SIG-M5 treated with dmso at 0.1 percent for 504 hours (cell line): ENCODE data around the gene ENTPD2.

ENCODE experiments used
- DNase-seq: peaks from one replicate; lab custom pipeline; 2025; ENCODE audit not compliant: unreplicated experiment; lab: John Stamatoyannopoulos, UW

The ENTPD2 gene

GRCh38 chr9:137080260-137081122, 26.6 kb upstream of the ENTPD2 start:
- DNase-seq: no peak

GRCh38 chr9:137079401-137079787, 25.5 kb upstream of the ENTPD2 start:
- DNase-seq: no peak

GRCh38 chr9:137078701-137079400, 25.0 kb upstream of the ENTPD2 start:
- DNase-seq: no peak

- no peak for DNase-seq
These were observed 24.2 kb upstream of the ENTPD2 start for GRCh38 chr9:137077758-137078693.

GRCh38 chr9:137077010-137077747, 23.3 kb upstream of the ENTPD2 start, which contains the start of gene UAP1L1:
Gene UAP1L1, plus strand, starts transcription at chr9:137077517. Its CDS starts 16 bp downstream, at chr9:137077533.
- no peak for DNase-seq

GRCh38 chr9:137076636-137077009, 22.8 kb upstream of the ENTPD2 start:
- DNase-seq: no peak

GRCh38 chr9:137075275-137075775, 21.5 kb upstream of the ENTPD2 start:
- DNase-seq: no peak

GRCh38 chr9:137074657-137075274, 20.9 kb upstream of the ENTPD2 start:
- no peak for DNase-seq

GRCh38 chr9:137073992-137074399, 20.1 kb upstream of the ENTPD2 start:
- no peak for DNase-seq

- DNase-seq: no peak
These were observed 17.4 kb upstream of the ENTPD2 start for GRCh38 chr9:137071282-137071681.

GRCh38 chr9:137070906-137071275, 17.0 kb upstream of the ENTPD2 start:
- DNase-seq: no peak

GRCh38 chr9:137070201-137070905, 16.5 kb upstream of the ENTPD2 start, which contains the start of gene SAPCD2:
Gene SAPCD2, minus strand, starts transcription at chr9:137070557. Its CDS starts 97 bp downstream, at chr9:137070460.
- peak; percentile 84 for DNase-seq

- no peak for DNase-seq
These were observed 15.7 kb upstream of the ENTPD2 start for GRCh38 chr9:137069508-137070091.

- DNase-seq: no peak
These were observed 15.0 kb upstream of the ENTPD2 start for GRCh38 chr9:137068539-137069507.

GRCh38 chr9:137067860-137068538, 14.1 kb upstream of the ENTPD2 start:
- peak; percentile 75 for DNase-seq

GRCh38 chr9:137066096-137066861, 12.4 kb upstream of the ENTPD2 start:
- DNase-seq: no peak
